Measurements from ENCODE around the gene CMIP.

CMIP gene

DNA sequence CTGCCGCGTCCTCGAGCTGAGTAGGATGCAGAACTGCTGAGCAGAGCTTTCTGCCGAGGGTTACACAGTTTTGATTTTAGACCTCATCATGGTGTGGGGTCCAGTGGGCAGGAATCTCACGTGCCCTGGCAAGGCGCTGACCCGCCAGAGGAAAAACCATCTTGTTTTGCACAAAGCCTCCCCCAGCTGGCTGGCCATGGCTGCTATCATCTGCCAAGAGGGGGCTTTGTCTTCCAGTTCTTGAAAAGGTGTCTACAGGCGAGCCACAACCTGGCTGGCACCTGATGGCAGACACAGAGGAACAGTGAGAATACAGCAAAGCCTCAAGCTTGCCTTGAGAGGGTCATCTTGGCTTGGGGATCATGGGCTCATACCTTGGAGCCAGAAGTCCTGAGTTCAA lies 118.3 kb downstream of the CMIP start:
- no peak overlapping the region for H3K4me3 ChIP-seq (replicated peaks; ENCODE audit: low read depth, low read length)
- TF ChIP-seq, protein P1, sequence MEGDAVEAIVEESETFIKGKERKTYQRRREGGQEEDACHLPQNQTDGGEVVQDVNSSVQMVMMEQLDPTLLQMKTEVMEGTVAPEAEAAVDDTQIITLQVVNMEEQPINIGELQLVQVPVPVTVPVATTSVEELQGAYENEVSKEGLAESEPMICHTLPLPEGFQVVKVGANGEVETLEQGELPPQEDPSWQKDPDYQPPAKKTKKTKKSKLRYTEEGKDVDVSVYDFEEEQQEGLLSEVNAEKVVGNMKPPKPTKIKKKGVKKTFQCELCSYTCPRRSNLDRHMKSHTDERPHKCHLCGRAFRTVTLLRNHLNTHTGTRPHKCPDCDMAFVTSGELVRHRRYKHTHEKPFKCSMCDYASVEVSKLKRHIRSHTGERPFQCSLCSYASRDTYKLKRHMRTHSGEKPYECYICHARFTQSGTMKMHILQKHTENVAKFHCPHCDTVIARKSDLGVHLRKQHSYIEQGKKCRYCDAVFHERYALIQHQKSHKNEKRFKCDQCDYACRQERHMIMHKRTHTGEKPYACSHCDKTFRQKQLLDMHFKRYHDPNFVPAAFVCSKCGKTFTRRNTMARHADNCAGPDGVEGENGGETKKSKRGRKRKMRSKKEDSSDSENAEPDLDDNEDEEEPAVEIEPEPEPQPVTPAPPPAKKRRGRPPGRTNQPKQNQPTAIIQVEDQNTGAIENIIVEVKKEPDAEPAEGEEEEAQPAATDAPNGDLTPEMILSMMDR (IDR thresholded peaks at IDR 0.05; ENCODE audit: low read length, missing control alignments), result no peak
- DNase-seq (ENCODE audit: low read depth), result no peak

DNA sequence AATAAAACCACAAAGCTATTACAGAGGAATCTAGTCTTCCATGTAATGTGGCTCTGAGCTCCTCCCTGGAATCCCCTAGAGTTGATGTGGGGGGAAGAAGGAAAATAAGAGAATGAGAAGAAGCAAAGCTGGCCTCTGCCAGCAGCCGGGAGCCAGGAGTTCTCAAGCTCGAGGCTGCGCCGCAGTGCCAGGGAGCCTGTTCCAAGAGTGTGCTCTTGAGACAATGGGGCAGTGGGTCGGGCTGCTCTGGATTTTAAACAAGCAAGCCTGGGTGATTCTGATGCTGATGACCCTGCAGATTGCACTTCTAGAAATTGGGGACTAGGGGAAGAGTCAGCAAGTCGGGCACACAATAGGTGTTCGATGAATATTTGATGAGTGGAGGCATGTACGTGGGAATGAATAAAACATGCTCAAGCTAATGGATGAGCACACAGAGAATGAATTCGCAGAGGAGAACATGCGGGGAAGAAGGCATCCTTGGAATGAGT lies 119.9 kb downstream of the CMIP start:
- TF ChIP-seq, protein P1 (IDR thresholded peaks at IDR 0.05; ENCODE audit: low read length, missing control alignments), result no peak
- no peak for DNase-seq (ENCODE audit: low read depth)
- no peak overlapping the region for H3K4me3 ChIP-seq (replicated peaks; ENCODE audit: low read depth, low read length)

DNA sequence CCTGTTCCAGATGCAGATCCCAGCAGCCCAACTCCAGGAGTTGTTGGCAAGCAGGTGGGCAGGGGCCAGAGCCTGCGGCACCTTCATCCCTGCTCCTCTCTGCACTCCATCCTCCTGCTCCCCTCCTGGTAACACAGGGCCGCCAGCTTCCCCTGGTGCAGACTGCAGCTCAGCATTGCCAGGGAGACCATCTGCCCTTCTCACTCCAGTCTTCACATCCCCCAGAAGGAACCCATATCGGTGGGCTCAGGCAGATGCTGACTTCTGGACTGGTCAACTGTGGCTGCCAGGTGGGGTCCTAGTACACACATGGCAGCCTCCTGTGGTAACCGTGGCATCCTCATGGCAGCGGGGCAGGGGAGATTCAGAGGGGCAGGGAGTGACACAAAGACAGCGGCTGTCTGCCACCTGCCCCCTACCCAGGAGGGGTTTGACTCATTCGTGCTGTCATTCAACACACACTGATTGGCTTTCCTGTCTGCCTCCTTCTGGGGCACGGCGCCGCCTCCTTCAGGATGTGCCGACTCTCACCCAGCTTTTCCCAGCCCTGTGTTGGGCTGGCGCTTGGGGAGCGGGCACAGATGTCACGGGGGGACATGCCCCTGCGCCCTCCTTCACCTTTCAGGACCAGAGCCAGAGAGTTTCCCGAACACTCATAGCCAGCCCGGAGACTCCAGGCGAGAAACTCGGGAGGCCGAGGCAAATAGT lies 120.9 kb downstream of the CMIP start:
- no peak overlapping the region for H3K4me3 ChIP-seq (replicated peaks; ENCODE audit: low read depth, low read length)
- TF ChIP-seq, protein P1 (IDR thresholded peaks at IDR 0.05; ENCODE audit: low read length, missing control alignments), result no peak
- DNase-seq (ENCODE audit: low read depth), result no peak

DNA sequence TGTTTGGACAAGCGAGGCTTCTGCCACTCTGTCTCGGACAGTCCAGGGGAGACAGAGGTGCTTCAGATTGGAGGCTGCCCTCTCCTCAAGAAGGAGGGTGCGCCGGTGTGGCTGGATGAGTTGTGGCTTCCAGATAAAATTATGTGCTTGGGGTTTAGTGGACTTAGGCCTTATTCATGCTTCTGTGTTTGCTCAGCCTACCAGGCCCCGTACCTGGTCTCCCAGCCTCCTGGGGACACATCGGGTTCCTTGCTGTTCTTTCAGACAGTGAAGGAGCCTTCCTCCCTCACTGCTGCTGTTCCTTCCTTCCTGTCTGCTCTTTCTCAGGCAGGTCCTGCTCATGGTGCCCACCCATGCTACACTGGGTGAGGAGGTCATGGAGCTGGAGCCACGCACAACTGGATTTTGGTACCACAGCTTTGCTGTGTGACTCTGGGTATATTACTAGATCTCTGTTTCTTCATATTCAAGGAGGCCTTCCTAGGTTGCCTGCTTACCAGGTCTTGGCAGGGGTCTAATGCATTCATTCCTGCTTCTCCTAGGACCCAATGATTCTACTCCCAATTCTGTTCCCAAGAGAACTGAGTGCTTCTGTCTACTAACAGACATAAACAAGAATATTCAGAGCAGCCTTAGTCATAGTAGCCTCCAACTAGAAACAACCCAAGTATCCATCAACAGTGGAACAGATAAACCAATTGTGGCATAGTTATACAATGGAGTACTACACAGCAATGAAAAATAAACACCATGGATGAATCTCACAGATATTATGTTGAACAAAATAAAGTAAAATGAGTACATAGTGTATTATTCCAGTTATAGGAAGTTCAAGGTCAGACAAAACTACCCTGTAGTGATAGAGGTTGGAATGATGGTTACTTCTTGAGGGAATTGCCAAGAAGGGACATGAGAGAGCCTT lies 121.7 kb downstream of the CMIP start:
- no peak for DNase-seq (ENCODE audit: low read depth)
- TF ChIP-seq, protein P1 (IDR thresholded peaks at IDR 0.05; ENCODE audit: low read length, missing control alignments), result no peak
- H3K4me3 ChIP-seq (replicated peaks; ENCODE audit: low read depth, low read length), result no peak overlapping the region

DNA sequence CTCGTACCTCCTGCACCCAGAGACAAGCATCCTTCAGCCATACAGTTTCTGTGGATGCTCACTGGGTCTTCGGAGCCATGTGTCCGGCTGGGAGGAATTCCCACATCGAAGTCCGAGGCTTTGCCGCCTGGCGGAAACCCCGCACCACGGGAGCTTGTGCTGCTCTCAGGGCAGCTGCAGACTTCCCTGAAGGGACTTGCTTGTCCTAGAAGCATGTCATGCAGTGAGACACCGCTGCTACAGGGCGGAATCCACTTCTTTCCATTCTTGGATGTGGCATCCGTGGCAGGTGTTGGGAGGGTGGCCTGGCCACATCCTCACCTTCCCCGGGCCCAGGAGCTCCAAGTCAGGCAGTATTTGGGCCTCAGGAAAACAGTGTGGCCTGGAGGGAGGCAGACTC lies 122.5 kb downstream of the CMIP start:
- H3K4me3 ChIP-seq (replicated peaks; ENCODE audit: low read depth, low read length), result no peak overlapping the region
- DNase-seq (ENCODE audit: low read depth), result no peak
- TF ChIP-seq, protein P1 (IDR thresholded peaks at IDR 0.05; ENCODE audit: low read length, missing control alignments), result no peak

DNA sequence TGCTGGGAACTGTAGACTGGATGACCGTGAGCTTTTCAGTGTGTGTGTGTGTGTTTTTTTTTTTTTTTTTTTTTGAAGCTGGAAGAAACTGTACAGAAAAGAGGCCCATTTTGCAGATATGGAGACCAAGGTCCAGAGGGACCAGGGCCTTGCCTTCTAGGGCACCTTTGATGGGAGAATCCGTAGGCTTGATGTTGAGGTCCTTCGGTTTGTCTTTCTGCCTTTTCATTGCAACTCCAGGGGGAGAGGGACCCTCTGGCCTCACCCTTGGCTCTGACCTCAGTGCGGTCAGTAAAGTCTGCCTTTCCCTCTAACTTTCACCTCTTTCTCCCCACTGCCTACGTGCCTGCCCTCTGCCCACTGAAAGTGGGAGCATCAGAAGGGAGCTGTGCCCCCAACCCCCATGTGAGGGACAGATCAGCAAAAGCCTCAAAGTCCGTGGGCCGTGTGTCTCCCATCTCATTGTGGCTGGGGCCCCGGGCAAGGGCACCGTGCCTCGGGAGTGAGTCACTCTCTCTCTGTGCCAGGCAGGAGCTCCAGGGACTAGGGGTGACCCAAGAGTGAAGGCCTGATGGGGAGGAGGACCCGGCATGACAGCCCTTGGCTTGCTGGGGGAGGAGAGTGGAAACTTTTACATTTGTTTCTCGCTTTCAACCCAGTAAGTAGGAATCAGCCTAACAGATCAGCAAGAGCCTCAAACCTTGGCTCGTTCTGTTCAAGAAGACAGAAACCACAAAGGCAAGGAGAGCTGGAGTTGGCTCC lies 123.6 kb downstream of the CMIP start:
- TF ChIP-seq, protein P1 (IDR thresholded peaks at IDR 0.05; ENCODE audit: low read length, missing control alignments), result no peak
- DNase-seq (ENCODE audit: low read depth), result peak; percentile 57
- H3K4me3 ChIP-seq (replicated peaks; ENCODE audit: low read depth, low read length), result no peak overlapping the region
